ENCODE results near the gene SREBF2.

The SREBF2 gene

GRCh38 chr22:41826430-41827383, 6.2 kb upstream of the SREBF2 start:
- H3F3A ChIP-seq (ENCODE audit: insufficient read depth, low read length) = no peaks in the 10 kb centered on the region
- no peaks in the 10 kb centered on the region for H3K79me2 ChIP-seq (ENCODE audit: insufficient read depth, low read length)
- peaks cover 19% of the 10 kb centered on the region for H3K36me3 ChIP-seq (ENCODE audit: insufficient read depth, low read length)
- H3K9me3 ChIP-seq (ENCODE audit: low read length) = peaks cover 5% of the 10 kb centered on the region; the same call in 1 of the 2 replicates
- H2AFZ ChIP-seq (ENCODE audit: low read length) = no peak overlapping the region
- H3K9ac ChIP-seq (ENCODE audit: low read length) = no peak overlapping the region
- H3K27me3 ChIP-seq (ENCODE audit: insufficient read depth, low read length) = no peaks in the 10 kb centered on the region
- peak overlapping the region; percentile 25 for H3K27ac ChIP-seq (ENCODE audit: low read depth, low read length, poor library complexity, severe bottlenecking)
- no peak for TF ChIP-seq CTCF (IDR thresholded peaks at IDR 0.05; ENCODE audit: low read length)
- TF ChIP-seq EZH2 (IDR thresholded peaks at IDR 0.05; ENCODE audit: borderline replicate concordance, low read length) = no peak
- H4K20me1 ChIP-seq (ENCODE audit: insufficient read depth, low read length) = no peaks in the 10 kb centered on the region
- H3K4me2 ChIP-seq (ENCODE audit: low read length) = no peak overlapping the region
- H3K4me1 ChIP-seq (ENCODE audit: insufficient read depth, low read length, severe bottlenecking) = peaks cover 4% of the 10 kb centered on the region
- H3K4me3 ChIP-seq (ENCODE audit: low read depth, low read length, poor library complexity, severe bottlenecking) = no peak overlapping the region
- no peaks in the 10 kb centered on the region for H3K9me2 ChIP-seq (ENCODE audit: low read depth, low read length)

GRCh38 chr22:41827671-41828070, 5.2 kb upstream of the SREBF2 start:
- Histone ChIP-seq H3K4me2 (ENCODE audit: low read length) (no peak overlapping the region), H3K9me3 (ENCODE audit: low read length) (peaks cover 6% of the 10 kb centered on the region; the same call in 1 of the 2 replicates), H2AFZ (ENCODE audit: low read length) (no peak overlapping the region), H3K4me3 (ENCODE audit: low read depth, low read length, poor library complexity, severe bottlenecking) (no peak overlapping the region), H3K27ac (ENCODE audit: low read depth, low read length, poor library complexity, severe bottlenecking) (peak overlapping the region; percentile 40), H3K9me2 (ENCODE audit: low read depth, low read length) (no peaks in the 10 kb centered on the region), H3F3A (ENCODE audit: insufficient read depth, low read length) (no peaks in the 10 kb centered on the region), H3K4me1 (ENCODE audit: insufficient read depth, low read length, severe bottlenecking) (peaks cover 13% of the 10 kb centered on the region), H3K9ac (ENCODE audit: low read length) (no peak overlapping the region), H3K79me2 (ENCODE audit: insufficient read depth, low read length) (no peaks in the 10 kb centered on the region), H3K27me3 (ENCODE audit: insufficient read depth, low read length) (no peaks in the 10 kb centered on the region), H4K20me1 (ENCODE audit: insufficient read depth, low read length) (no peaks in the 10 kb centered on the region), H3K36me3 (ENCODE audit: insufficient read depth, low read length) (peaks cover 22% of the 10 kb centered on the region)
- no peak for TF ChIP-seq CTCF (IDR thresholded peaks at IDR 0.05; ENCODE audit: low read length)
- TF ChIP-seq EZH2 (IDR thresholded peaks at IDR 0.05; ENCODE audit: borderline replicate concordance, low read length) = no peak

- peaks cover 22% of the 10 kb centered on the region for H3K36me3 ChIP-seq (ENCODE audit: insufficient read depth, low read length)
These were observed 4.4 kb upstream of the SREBF2 start for GRCh38 chr22:41828516-41828915.

More at GRCh38 chr22:41828516-41828915, 4.4 kb upstream of the SREBF2 start:
- H3K9ac ChIP-seq (ENCODE audit: low read length) = no peak overlapping the region
- no peaks in the 10 kb centered on the region for H3F3A ChIP-seq (ENCODE audit: insufficient read depth, low read length)
- no peak overlapping the region for H3K4me3 ChIP-seq (ENCODE audit: low read depth, low read length, poor library complexity, severe bottlenecking)
- H3K9me2 ChIP-seq (ENCODE audit: low read depth, low read length) = no peaks in the 10 kb centered on the region
- H3K4me2 ChIP-seq (ENCODE audit: low read length) = no peak overlapping the region
- H2AFZ ChIP-seq (ENCODE audit: low read length) = no peak overlapping the region
- H3K27me3 ChIP-seq (ENCODE audit: insufficient read depth, low read length) = no peaks in the 10 kb centered on the region
- H4K20me1 ChIP-seq (ENCODE audit: insufficient read depth, low read length) = no peaks in the 10 kb centered on the region
- peaks cover 5% of the 10 kb centered on the region; the same call in 1 of the 2 replicates for H3K79me2 ChIP-seq (ENCODE audit: insufficient read depth, low read length)
- TF ChIP-seq CTCF (IDR thresholded peaks at IDR 0.05; ENCODE audit: low read length) = no peak
- no peak for TF ChIP-seq EZH2 (IDR thresholded peaks at IDR 0.05; ENCODE audit: borderline replicate concordance, low read length)
- peaks cover 6% of the 10 kb centered on the region; the same call in 1 of the 2 replicates for H3K9me3 ChIP-seq (ENCODE audit: low read length)
- peaks cover 13% of the 10 kb centered on the region for H3K4me1 ChIP-seq (ENCODE audit: insufficient read depth, low read length, severe bottlenecking)
- H3K27ac ChIP-seq (ENCODE audit: low read depth, low read length, poor library complexity, severe bottlenecking) = peak overlapping the region; percentile 40
